GM18867 (cell line): ENCODE data around the gene PRAC1.

Experiments used
- ATAC-seq: cut with Tn5 transposase; IDR thresholded peaks from one replicate; pipeline ENCODE4 v1.9.1; 2021; ENCODE audit warnings: mild to moderate bottlenecking, moderate library complexity; ENCODE audit not compliant: unreplicated experiment

PRAC1 gene

GRCh38 chr17:48715496-48716399 is 6.6 kb downstream of the PRAC1 start:
- ATAC-seq: no peak

DNA sequence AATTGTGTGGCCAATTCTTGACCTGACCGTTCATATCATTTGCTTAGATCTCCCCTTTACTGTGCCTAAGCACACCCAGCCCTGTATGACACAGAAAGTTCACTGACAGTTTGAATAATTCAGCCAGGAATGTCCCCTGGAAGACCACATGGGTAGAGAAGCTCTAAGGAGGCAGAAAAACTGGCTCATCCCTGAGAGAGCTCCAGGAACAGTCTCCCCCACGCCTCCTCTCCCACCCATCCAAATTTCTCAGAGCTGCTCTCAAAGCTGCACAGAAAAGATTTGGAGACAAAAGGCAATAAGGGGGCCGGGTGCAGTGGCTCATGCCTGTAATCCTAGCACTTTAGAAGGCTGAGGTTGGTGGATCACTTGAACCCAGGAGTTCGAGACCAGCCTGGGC is 11.2 kb downstream of the PRAC1 start:
- no peak for ATAC-seq

DNA sequence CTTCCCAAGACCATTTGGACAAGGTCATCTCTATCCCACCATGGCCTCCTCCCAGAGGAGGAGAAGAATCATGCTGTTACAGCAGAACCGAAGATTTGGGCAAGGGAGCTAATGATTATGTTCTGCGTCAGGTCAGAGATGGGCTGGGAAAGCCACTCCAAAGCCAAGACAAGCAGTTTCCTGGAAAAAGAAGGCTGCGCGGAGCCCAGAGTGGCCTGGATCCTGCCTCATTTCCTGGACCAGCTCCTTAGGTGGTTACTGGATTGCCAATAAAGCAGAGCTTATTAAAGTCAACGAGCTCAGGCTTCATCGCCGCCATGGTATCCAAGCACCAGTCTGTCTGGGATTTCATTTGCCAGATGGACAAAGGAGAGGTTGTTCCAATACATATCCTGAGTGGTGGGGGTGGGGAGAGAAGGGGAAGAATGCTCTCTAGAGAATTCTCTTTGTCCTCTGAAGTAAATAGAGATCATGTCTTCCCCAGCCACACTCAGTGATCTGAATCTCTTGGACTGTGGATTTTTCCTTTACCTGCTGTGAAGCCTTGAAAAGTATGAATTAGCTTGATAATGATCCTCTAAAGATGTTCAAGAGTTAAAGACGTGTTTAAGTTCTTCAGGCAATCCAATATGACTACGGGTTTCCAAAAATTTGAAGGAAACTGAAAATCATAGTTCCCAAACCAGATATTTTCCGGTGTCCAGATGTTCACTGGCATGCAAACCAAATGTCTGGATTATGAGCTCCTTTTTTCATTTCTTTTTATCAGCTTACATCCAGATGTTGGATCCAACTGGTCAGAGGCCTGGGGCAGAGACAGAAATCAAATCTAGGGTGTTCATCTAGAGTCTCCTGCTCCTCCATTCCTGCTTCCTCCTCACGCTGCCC is 17.7 kb downstream of the PRAC1 start:
- no peak for ATAC-seq

DNA sequence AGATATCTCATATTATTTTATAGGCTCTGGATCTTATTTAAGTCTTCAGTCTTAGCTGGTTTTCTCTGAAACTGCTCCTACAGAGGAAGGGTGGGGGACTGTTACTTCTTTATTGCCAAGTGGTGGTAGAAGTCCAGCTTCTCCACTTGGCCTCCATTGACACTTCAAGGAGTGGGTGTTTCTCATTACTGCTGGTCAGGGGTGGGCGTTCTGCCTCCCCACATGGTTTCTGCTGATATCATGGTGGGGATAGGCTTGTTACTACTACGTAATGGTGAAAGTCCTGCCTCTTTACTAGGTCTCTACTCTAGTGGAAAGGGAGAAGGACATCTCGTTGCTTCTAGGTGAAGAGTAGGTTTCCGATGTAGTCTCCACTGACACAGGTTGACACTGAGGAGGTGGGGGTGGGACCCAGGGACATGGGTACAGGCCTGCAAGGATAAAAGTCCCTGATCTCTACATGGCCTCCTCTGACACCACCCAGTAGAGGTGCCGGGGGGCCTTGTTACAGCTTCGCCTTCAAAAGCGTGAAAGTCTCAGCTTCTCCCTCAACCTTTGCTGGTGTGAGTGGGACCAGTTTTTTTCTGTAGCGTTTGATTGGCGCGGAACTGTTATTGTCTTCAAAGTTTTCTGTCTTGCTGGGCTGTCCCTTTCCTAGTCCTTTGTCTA is 20.3 kb downstream of the PRAC1 start:
- ATAC-seq: no peak

DNA sequence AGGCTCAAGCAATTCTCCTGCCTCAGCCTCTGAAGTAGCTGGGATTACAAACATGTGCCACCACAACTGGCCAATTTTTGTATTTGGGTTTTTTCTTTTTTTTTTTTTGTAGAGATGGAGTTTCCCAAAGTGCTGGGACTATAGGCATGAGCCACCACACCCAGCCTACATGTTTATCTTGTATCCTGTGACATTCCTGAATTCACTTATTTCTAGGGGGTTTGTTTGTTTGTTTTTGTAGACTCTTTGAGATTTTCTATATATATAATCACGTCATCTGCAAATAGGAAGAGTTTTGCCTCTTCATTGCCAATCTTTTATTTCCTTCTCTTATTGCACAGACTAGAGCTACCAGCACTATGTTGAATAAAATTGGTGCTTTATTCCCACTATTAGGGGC is 29.1 kb downstream of the PRAC1 start:
- no peak for ATAC-seq

DNA sequence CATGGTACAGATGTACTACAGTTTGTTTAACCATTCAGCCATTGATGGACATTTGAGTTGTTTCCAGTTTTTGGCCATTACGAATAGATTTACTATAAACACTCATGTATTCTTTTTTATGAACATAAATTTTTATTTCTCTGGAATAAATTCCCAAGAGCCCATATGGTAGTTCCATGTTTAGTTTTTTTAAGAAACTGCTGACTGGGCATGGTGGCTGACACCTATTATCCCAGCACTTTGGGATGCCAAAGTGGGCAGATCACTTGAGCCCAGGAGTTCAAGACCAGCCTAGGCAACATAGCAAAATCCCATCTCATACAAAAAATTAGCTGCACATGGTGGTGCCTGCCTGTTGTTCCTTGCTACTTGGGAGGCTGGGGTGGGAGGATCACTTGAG is 30.3 kb downstream of the PRAC1 start:
- no peak for ATAC-seq

GRCh38 chr17:48690655-48691054 is 31.7 kb downstream of the PRAC1 start:
- ATAC-seq: no peak

DNA sequence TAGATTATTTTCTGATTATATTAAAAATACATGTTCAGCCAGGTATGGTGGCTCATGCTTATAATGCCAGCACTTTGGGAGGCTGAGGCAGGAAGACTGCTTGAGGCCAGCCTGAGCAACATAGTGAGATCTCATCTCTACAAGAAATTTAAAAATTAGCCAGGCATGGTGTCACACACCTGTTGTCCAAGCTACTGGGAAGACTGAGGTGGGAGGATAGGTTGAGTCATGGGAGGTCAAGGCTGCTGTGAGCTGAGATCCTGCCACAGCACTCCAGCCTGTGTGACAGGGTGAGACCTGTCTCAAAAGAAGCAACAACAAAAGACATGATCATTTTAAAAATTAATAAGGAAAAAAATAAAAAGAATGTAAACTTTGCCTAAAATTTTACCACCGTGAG is 40.7 kb downstream of the PRAC1 start:
- no peak for ATAC-seq

DNA sequence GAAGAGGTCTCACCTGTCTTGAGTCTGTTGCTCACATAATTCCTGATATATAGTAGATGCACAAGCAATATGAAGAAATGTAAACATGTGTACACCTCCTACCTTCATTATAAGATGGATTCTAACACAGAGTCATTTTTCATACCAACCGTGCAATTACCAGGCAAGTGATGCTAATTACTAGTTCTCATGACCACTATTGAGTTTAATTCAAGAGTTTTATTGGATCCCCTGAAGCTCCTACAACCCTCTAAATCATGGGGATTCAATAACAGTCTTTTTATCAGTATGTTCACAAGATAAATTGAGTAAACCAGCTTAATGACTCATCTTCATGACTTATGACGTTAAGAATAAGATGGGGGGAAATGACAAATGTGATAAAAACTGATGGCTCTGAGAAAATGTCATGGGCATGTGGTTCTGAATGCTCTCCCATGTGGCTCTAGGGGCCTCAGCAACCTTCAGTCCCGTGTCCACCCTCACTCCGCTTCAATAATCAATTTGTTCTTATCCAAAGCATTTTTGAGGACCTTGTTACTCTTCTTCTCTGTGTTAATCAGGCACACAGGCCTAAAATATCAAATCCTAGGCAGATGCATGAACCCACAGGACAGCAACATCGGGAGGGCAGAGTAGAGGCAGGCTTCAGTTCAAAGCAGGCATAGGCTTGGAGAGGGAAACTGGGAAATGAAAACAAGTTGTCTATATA is 42.8 kb downstream of the PRAC1 start:
- ATAC-seq: no peak

DNA sequence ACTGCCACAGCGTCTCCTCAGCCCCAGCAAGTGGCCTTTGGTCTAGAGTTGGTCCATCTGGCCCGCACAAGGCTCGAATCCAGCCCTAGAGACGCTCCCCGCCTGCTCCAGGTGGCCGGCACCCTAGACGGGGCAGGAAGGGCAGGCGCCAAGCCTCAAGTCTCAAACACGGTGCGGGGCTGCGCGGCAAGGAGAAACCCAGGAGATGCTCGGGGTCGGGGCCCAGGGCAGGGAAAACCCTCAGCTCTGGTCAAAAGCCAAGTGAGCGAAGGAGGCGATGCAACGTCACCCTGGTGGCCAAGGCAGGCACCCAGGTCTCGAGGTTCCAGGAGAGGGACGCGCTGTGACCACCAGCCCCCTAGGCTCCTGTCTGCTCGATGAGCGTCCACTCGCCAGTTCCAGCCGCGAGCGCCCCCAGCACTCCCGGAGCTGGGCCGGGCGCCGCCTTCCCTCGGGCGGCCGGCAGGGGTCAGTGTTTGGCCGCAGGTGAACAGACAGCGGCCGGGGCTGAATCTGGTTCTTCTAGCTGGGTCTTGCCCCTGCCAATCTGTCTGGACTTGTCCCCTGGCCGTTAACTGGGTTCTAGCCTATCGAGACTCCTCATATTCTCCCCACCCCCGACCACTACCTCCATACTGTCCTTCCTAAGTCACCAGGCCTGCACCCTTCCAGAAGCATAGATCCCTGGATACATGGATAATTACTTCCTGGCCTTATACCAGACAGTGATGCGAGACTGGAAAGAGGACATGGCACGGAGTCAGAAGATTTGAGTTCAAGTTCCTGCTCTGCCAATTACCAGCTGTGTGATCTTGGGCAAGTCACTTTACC is 44.0 kb downstream of the PRAC1 start:
- peak; percentile 61 for ATAC-seq

- no peak for ATAC-seq
Observed at GRCh38 chr17:48676963-48677558, 45.3 kb downstream of the PRAC1 start.

DNA sequence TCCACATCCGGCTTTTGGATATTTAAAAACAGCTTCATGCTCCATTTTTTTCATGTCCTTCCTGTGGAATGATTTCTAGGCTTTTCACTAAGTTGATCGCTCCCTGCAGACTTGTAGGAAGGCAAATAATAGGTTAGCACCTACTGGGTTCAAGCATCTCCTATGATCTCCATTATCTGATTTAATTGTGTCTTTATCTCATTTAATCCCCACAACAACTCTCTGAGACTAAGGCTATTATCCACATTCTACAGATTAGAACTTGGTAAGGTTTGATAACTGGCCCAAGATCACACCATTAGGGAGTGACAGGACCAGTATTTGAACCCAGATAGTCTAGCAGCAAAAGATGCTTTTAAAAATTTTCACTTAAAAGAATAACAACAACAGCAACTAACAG is 50.0 kb downstream of the PRAC1 start:
- no peak for ATAC-seq
